A549 (cell line): ENCODE data around the gene TSKU.

Experiments used
- CHD2 ChIP-seq: fragments of 150-350 bp; IDR thresholded peaks from 2 replicates; pipeline ENCODE4 v1.6.1; 2014; ENCODE audit warnings: low read length; ENCODE audit not compliant: partially characterized antibody
- CHD4 ChIP-seq: fragments of 200-600 bp; sonication (generic); IDR thresholded peaks from 2 replicates; pipeline ENCODE4 v1.6.1; 2016; ENCODE audit warnings: antibody characterized with exemption, mild to moderate bottlenecking, borderline replicate concordance
- MYC ChIP-seq: IDR thresholded peaks from 2 replicates; pipeline ENCODE4 v1.6.1; 2012; ENCODE audit warnings: mild to moderate bottlenecking, inconsistent platforms, low read length, improper control_type of control experiment, borderline replicate concordance
- NFE2L2 ChIP-seq: fragments of 150-350 bp; conservative IDR thresholded peaks from 2 replicates; pipeline ENCODE4 v1.6.1; 2014; ENCODE audit warnings: low read length
- NPAS2 ChIP-seq: fragments of 250-450 bp; sonication (Bioruptor Pico); IDR thresholded peaks from 2 replicates; pipeline ENCODE4 v1.8.0; 2022; ENCODE audit warnings: mild to moderate bottlenecking, moderate library complexity, borderline replicate concordance
- REST ChIP-seq: fragments of 200-600 bp; sonication (generic); IDR thresholded peaks from 2 replicates; pipeline ENCODE4 v1.6.1; 2016; ENCODE audit warnings: antibody characterized with exemption, mild to moderate bottlenecking, moderate library complexity
- SMC3 ChIP-seq: fragments of >200 bp; sonication (Bioruptor Twin); formaldehyde crosslinking; IDR thresholded peaks from 3 replicates; pipeline ENCODE4 v1.6.1; 2018; ENCODE audit warnings: inconsistent platforms
- SREBF2 ChIP-seq: fragments of 450-650 bp; IDR thresholded peaks from 2 replicates; pipeline ENCODE4 v1.6.1; 2014; ENCODE audit warnings: mild to moderate bottlenecking, moderate library complexity
- TF ChIP-seq, protein P1 (sequence below): fragments of >200 bp; sonication (Bioruptor Twin); formaldehyde crosslinking; IDR thresholded peaks from 3 replicates; pipeline ENCODE4 v1.5.1; 2016

- TF ChIP-seq, protein P1, sequence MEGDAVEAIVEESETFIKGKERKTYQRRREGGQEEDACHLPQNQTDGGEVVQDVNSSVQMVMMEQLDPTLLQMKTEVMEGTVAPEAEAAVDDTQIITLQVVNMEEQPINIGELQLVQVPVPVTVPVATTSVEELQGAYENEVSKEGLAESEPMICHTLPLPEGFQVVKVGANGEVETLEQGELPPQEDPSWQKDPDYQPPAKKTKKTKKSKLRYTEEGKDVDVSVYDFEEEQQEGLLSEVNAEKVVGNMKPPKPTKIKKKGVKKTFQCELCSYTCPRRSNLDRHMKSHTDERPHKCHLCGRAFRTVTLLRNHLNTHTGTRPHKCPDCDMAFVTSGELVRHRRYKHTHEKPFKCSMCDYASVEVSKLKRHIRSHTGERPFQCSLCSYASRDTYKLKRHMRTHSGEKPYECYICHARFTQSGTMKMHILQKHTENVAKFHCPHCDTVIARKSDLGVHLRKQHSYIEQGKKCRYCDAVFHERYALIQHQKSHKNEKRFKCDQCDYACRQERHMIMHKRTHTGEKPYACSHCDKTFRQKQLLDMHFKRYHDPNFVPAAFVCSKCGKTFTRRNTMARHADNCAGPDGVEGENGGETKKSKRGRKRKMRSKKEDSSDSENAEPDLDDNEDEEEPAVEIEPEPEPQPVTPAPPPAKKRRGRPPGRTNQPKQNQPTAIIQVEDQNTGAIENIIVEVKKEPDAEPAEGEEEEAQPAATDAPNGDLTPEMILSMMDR, result peak; percentile 34
- TF ChIP-seq SREBF2 (no peak), SMC3 (peak; percentile 54), NFE2L2 (no peak), CHD2 (no peak), MYC (no peak), NPAS2 (no peak), REST (no peak), CHD4 (no peak)
Observed at GRCh38 chr11:76838678-76839068, 55.5 kb downstream of the TSKU start.
